Hepatocyte (in vitro differentiated cells): ENCODE data around the gene MAPK11. TPM values are rescaled to one million over a fixed set of nuclear protein-coding genes. Genes with fewer than 3 reads are reported as not detected.

Source experiments
- DNase-seq: peaks from one replicate; pipeline ENCODE4 v3.0.0-alpha.2; 2016; ENCODE audit warnings: low spot score
- H2AFZ ChIP-seq: fragments of 200-600 bp; sonication (generic); 2 replicates; pipeline ENCODE4 v1.6.0; 2016; ENCODE audit warnings: antibody characterized with exemption, mild to moderate bottlenecking
- H3K27ac ChIP-seq: fragments of 200-600 bp; sonication (generic); 2 replicates; pipeline ENCODE4 v1.5.1; 2016; ENCODE audit warnings: mild to moderate bottlenecking
- H3K27me3 ChIP-seq: fragments of 200-600 bp; sonication (generic); 2 replicates; pipeline ENCODE4 v1.6.1; 2016
- H3K36me3 ChIP-seq: fragments of 200-600 bp; sonication (generic); replicated peaks from 2 replicates; pipeline ENCODE4 v1.5.1; 2016; ENCODE audit warnings: low read depth; ENCODE audit not compliant: insufficient read depth
- H3K4me1 ChIP-seq: fragments of 200-600 bp; sonication (generic); 2 replicates; pipeline ENCODE4 v1.5.1; 2016; ENCODE audit warnings: mild to moderate bottlenecking, moderate library complexity; ENCODE audit not compliant: insufficient read depth
- H3K4me2 ChIP-seq: fragments of 200-600 bp; sonication (generic); 2 replicates; pipeline ENCODE4 v1.6.0; 2016
- H3K4me3 ChIP-seq: fragments of 200-600 bp; sonication (generic); 2 replicates; pipeline ENCODE4 v1.5.1; 2016; ENCODE audit warnings: mild to moderate bottlenecking
- H3K79me2 ChIP-seq: fragments of 200-600 bp; sonication (generic); 2 replicates; pipeline ENCODE4 v1.6.0; 2017; ENCODE audit warnings: mild to moderate bottlenecking
- H3K9me2 ChIP-seq: fragments of 200-600 bp; sonication (generic); replicated peaks from 2 replicates; pipeline ENCODE4 v1.6.0; 2017; ENCODE audit warnings: mild to moderate bottlenecking; ENCODE audit not compliant: insufficient read depth
- H3K9me3 ChIP-seq: fragments of 200-600 bp; sonication (generic); 2 replicates; pipeline ENCODE4 v1.5.1; 2016; ENCODE audit warnings: low read depth, mild to moderate bottlenecking
- H4K20me1 ChIP-seq: fragments of 200-600 bp; sonication (generic); 2 replicates; pipeline ENCODE4 v1.6.0; 2016; ENCODE audit warnings: mild to moderate bottlenecking; ENCODE audit not compliant: insufficient read depth, poor library complexity, severe bottlenecking
- EZH2 ChIP-seq: fragments of 200-600 bp; sonication (generic); IDR thresholded peaks from 2 replicates; pipeline ENCODE4 v1.6.1; 2016; ENCODE audit warnings: antibody characterized with exemption, mild to moderate bottlenecking, borderline replicate concordance
- EZH2phosphoT487 ChIP-seq: fragments of 200-600 bp; sonication (generic); IDR thresholded peaks from one replicate; pipeline ENCODE4 v1.6.1; 2018; ENCODE audit warnings: antibody characterized with exemption, mild to moderate bottlenecking, low read depth, moderate library complexity; ENCODE audit not compliant: unreplicated experiment, severe bottlenecking
- WGBS: methylation state at CpG from one replicate; pipeline ENCODE4 v1.1.6; 2016; ENCODE audit warnings: low lambda C conversion rate; ENCODE audit errors: missing lambda C conversion rate; 5-methylcytosine and 5-hydroxymethylcytosine counted together
- polyA plus RNA-seq: library from polyadenylated mRNA; unstranded; fragments of >200 nt; fragmentation: Nextera tagmentation; extraction: Ambion mirVana; gene quantifications from 2 replicates; pipeline ENCODE4 v1.2.1, GENCODE V29; 2016
- total RNA-seq: library from RNA; depleted of rRNA; stranded (reverse); fragments of >200 nt; gene quantifications from 2 replicates; pipeline ENCODE4 v1.2.3, GENCODE V29; 2014
- TF ChIP-seq, protein P1 (sequence below): fragments of 200-600 bp; sonication (generic); IDR thresholded peaks from 2 replicates; pipeline ENCODE4 v1.5.1; 2016; ENCODE audit warnings: antibody characterized with exemption, mild to moderate bottlenecking; ENCODE audit not compliant: poor library complexity

Gene MAPK11
- total and polyA plus RNA-seq, 2 experiments from 2014 or later = 1.1 to 2.3 TPM

DNA sequence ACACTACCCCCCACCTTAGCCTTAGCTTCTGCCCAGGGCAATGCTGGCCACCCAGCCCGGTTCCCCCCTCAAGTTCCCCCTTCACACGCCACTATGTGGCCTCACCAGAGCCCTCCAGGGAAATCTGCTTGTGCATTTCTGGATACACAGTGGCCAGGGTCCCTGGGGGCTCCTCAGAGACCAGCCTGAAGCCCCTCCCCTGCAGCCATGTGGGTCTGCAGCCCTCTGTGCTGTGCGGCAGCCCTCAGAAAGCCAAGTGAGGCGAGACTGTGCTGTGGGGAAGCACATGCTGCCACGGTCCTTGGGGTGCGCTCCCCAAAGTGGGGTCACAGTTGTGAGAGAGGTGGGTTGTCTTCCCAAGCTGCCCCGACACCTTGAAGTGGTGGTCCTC is 39.4 kb upstream of the MAPK11 start:
- no peaks in the 10 kb centered on the region for H4K20me1 ChIP-seq
- H2AFZ ChIP-seq = no peak overlapping the region
- TF ChIP-seq, protein P1, sequence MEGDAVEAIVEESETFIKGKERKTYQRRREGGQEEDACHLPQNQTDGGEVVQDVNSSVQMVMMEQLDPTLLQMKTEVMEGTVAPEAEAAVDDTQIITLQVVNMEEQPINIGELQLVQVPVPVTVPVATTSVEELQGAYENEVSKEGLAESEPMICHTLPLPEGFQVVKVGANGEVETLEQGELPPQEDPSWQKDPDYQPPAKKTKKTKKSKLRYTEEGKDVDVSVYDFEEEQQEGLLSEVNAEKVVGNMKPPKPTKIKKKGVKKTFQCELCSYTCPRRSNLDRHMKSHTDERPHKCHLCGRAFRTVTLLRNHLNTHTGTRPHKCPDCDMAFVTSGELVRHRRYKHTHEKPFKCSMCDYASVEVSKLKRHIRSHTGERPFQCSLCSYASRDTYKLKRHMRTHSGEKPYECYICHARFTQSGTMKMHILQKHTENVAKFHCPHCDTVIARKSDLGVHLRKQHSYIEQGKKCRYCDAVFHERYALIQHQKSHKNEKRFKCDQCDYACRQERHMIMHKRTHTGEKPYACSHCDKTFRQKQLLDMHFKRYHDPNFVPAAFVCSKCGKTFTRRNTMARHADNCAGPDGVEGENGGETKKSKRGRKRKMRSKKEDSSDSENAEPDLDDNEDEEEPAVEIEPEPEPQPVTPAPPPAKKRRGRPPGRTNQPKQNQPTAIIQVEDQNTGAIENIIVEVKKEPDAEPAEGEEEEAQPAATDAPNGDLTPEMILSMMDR = no peak
- TF ChIP-seq EZH2phosphoT487 (no peak), EZH2 (no peak)
- H3K79me2 ChIP-seq = peaks cover 24% of the 10 kb centered on the region
- H3K4me3 ChIP-seq = no peak overlapping the region
- no peaks in the 10 kb centered on the region for H3K36me3 ChIP-seq
- H3K27me3 ChIP-seq = no peaks in the 10 kb centered on the region
- no peak overlapping the region for H3K27ac ChIP-seq
- no peak for DNase-seq
- WGBS = 76% methylated on average over 7 of the region's 7 CpGs
- H3K4me2 ChIP-seq = no peak overlapping the region
- H3K9me2 ChIP-seq = no peaks in the 10 kb centered on the region
- peaks cover 25% of the 10 kb centered on the region for H3K4me1 ChIP-seq
- no peaks in the 10 kb centered on the region for H3K9me3 ChIP-seq

- Histone ChIP-seq H3K27me3 (no peaks in the 10 kb centered on the region), H3K4me1 (peaks cover 30% of the 10 kb centered on the region), H3K27ac (peak overlapping the region; percentile 78), H3K4me3 (no peak overlapping the region), H3K79me2 (peaks cover 29% of the 10 kb centered on the region), H3K9me3 (no peaks in the 10 kb centered on the region), H3K9me2 (no peaks in the 10 kb centered on the region), H3K4me2 (no peak overlapping the region), H3K36me3 (no peaks in the 10 kb centered on the region), H2AFZ (no peak overlapping the region), H4K20me1 (peaks cover under 1% of the 10 kb centered on the region)
- WGBS = 75% methylated on average over 9 of the region's 9 CpGs
- TF ChIP-seq EZH2 (no peak), EZH2phosphoT487 (no peak)
- TF ChIP-seq, protein P1 = no peak
- DNase-seq = no peak
Observed at GRCh38 chr22:50308986-50309600, 38.9 kb upstream of the MAPK11 start.

DNA sequence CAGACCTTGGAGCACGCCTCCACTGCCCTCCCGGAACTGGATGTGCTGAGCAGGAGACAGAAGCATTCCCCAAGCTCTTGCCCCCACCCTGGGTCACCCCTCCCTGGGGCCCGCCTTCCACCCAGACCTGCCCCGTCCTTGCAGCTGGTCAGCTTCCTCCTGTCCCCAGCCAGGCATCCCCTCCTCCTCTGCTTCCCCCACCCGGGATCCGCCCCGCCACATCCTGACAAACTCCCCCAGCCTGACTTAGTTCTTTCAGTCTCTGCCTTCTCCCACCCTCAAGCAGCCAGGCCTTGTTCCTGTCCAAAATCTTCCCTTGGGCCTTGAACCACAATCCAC is 38.4 kb upstream of the MAPK11 start:
- Histone ChIP-seq H3K4me3 (no peak overlapping the region), H3K4me1 (peaks cover 35% of the 10 kb centered on the region), H3K4me2 (peak overlapping the region; percentile 11), H3K36me3 (no peaks in the 10 kb centered on the region), H3K27ac (peak overlapping the region; percentile 85), H3K27me3 (no peaks in the 10 kb centered on the region), H4K20me1 (peaks cover 6% of the 10 kb centered on the region), H3K9me2 (no peaks in the 10 kb centered on the region), H2AFZ (no peak overlapping the region), H3K79me2 (peaks cover 34% of the 10 kb centered on the region), H3K9me3 (no peaks in the 10 kb centered on the region)
- no peak for DNase-seq
- 72% methylated on average over 5 of the region's 7 CpGs for WGBS
- TF ChIP-seq, protein P1 = no peak
- no peak for TF ChIP-seq EZH2
- TF ChIP-seq EZH2phosphoT487 = no peak
